PC-9 (cell line): Measurements from ENCODE around the gene FAM229A.

Source experiments
- EZH2 ChIP-seq: fragments of 200-600 bp; sonication (generic); IDR thresholded peaks from 2 replicates; pipeline ENCODE4 v1.8.0; 2017; ENCODE audit warnings: antibody characterized with exemption, low read depth
- TF ChIP-seq, protein P1 (sequence below): fragments of 200-600 bp; sonication (generic); conservative IDR thresholded peaks from 2 replicates; pipeline ENCODE4 v1.6.1; 2017; ENCODE audit warnings: mixed run types, antibody characterized with exemption, mild to moderate bottlenecking, moderate library complexity

GRCh38 chr1:32336963-32337675, 25.2 kb downstream of the FAM229A start:
- TF ChIP-seq, protein P1, sequence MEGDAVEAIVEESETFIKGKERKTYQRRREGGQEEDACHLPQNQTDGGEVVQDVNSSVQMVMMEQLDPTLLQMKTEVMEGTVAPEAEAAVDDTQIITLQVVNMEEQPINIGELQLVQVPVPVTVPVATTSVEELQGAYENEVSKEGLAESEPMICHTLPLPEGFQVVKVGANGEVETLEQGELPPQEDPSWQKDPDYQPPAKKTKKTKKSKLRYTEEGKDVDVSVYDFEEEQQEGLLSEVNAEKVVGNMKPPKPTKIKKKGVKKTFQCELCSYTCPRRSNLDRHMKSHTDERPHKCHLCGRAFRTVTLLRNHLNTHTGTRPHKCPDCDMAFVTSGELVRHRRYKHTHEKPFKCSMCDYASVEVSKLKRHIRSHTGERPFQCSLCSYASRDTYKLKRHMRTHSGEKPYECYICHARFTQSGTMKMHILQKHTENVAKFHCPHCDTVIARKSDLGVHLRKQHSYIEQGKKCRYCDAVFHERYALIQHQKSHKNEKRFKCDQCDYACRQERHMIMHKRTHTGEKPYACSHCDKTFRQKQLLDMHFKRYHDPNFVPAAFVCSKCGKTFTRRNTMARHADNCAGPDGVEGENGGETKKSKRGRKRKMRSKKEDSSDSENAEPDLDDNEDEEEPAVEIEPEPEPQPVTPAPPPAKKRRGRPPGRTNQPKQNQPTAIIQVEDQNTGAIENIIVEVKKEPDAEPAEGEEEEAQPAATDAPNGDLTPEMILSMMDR, result no peak
- TF ChIP-seq EZH2, result no peak
